ENCODE measurements around the gene CPM.
"Not testable (repeated sequence)": the region's sequence is repeated elsewhere in the genome, so short reads cannot be mapped to it uniquely, and the experiment has no call there.

DNA sequence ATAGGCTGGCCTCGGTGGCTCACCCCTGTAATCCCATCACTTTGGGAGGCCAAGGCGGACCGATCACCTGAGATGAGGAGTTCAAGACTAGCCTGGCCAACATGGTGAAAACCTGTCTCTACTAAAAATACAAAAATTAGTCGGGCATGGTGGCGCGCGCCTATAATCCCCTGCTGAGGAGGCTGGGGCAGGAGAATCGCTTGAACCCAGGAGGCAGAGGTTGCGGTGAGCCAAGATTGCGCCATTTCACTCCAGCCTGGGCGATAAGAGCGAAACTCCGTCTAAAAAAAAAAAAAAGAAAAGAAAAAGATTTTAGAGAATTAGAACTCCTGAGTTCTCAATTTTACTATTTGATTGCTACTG, 123.0 kb downstream of the CPM start:
- TF ChIP-seq, protein P1, sequence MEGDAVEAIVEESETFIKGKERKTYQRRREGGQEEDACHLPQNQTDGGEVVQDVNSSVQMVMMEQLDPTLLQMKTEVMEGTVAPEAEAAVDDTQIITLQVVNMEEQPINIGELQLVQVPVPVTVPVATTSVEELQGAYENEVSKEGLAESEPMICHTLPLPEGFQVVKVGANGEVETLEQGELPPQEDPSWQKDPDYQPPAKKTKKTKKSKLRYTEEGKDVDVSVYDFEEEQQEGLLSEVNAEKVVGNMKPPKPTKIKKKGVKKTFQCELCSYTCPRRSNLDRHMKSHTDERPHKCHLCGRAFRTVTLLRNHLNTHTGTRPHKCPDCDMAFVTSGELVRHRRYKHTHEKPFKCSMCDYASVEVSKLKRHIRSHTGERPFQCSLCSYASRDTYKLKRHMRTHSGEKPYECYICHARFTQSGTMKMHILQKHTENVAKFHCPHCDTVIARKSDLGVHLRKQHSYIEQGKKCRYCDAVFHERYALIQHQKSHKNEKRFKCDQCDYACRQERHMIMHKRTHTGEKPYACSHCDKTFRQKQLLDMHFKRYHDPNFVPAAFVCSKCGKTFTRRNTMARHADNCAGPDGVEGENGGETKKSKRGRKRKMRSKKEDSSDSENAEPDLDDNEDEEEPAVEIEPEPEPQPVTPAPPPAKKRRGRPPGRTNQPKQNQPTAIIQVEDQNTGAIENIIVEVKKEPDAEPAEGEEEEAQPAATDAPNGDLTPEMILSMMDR (IDR thresholded peaks at IDR 0.05), result not testable (repeated sequence)
- not testable (repeated sequence) for TF ChIP-seq POLR2A, POLR2AphosphoS5, EP300 (IDR thresholded peaks at IDR 0.05)
